ENCODE data around the gene SLC45A2. TPM values are rescaled to one million over a fixed set of nuclear protein-coding genes. Genes with fewer than 3 reads are reported as not detected.

The SLC45A2 gene
- total RNA-seq, 2 donors from 2014 or later: 0.32 TPM; not detected in 1

Other genes with a start within 250 kb of the SLC45A2 start
- 1 to 10 TPM in 1 of 2 donors, under 1 TPM in 1; 0.42 to 1.1 TPM for gene ADAMTS12, start 92.7 kb downstream of the SLC45A2 start, total RNA-seq
- gene RXFP3, start 48.3 kb downstream of the SLC45A2 start, total RNA-seq: not detected
- 10 to 100 TPM; 50.3 to 67.9 TPM for gene AMACR, start 23.4 kb upstream of the SLC45A2 start, total RNA-seq
- 1 to 10 TPM; 2.7 to 4.6 TPM for gene C1QTNF3, start 58.5 kb upstream of the SLC45A2 start, total RNA-seq

All from colonic mucosa (tissue), 2 donors.